HG03571 (cell line): ENCODE measurements around the gene TRMO.

ENCODE experiments used
- ATAC-seq: cut with Tn5 transposase; IDR thresholded peaks from one replicate; pipeline ENCODE4 v1.9.1; 2021; ENCODE audit not compliant: unreplicated experiment

Gene TRMO

GRCh38 chr9:97904725-97905124 lies 17.6 kb downstream of the TRMO start:
- ATAC-seq, result no peak

- no peak for ATAC-seq
Measured at GRCh38 chr9:97903177-97903576, 19.1 kb downstream of the TRMO start.

GRCh38 chr9:97900738-97901565 lies 21.3 kb downstream of the TRMO start:
- no peak for ATAC-seq

- no peak for ATAC-seq
Measured at GRCh38 chr9:97900103-97900737, 22.1 kb downstream of the TRMO start.

- ATAC-seq, result no peak
Measured at GRCh38 chr9:97895695-97896332, 26.5 kb downstream of the TRMO start.

GRCh38 chr9:97895211-97895610 lies 27.1 kb downstream of the TRMO start:
- ATAC-seq, result no peak

- ATAC-seq, result no peak
Measured at GRCh38 chr9:97892421-97892820, 29.9 kb downstream of the TRMO start.

GRCh38 chr9:97891736-97892135 lies 30.6 kb downstream of the TRMO start:
- no peak for ATAC-seq

GRCh38 chr9:97889941-97890887 lies 32.1 kb downstream of the TRMO start:
- no peak for ATAC-seq

- ATAC-seq, result no peak
Measured at GRCh38 chr9:97880336-97880735, 42.0 kb downstream of the TRMO start.

GRCh38 chr9:97876061-97876460 lies 46.2 kb downstream of the TRMO start:
- ATAC-seq, result no peak

- ATAC-seq, result no peak
Measured at GRCh38 chr9:97875111-97875510, 47.2 kb downstream of the TRMO start.

- ATAC-seq, result no peak
Measured at GRCh38 chr9:97874624-97875023, 47.7 kb downstream of the TRMO start.

GRCh38 chr9:97873882-97874281 lies 48.4 kb downstream of the TRMO start:
- no peak for ATAC-seq

- no peak for ATAC-seq
Measured at GRCh38 chr9:97873425-97873824, 48.9 kb downstream of the TRMO start.

- ATAC-seq, result no peak
Measured at GRCh38 chr9:97868859-97869258, 53.4 kb downstream of the TRMO start.

- ATAC-seq, result no peak
Measured at GRCh38 chr9:97866848-97867247, 55.5 kb downstream of the TRMO start.

- no peak for ATAC-seq
Measured at GRCh38 chr9:97866300-97866699, 56.0 kb downstream of the TRMO start.

- no peak for ATAC-seq
Measured at GRCh38 chr9:97864396-97864795, 57.9 kb downstream of the TRMO start.

GRCh38 chr9:97863314-97863713 lies 59.0 kb downstream of the TRMO start:
- ATAC-seq, result no peak

- ATAC-seq, result no peak
Measured at GRCh38 chr9:97861148-97861475, 61.2 kb downstream of the TRMO start.
